HL-60/S4 treated with retinoic acid at 250 ng/mL for 4 days and 3 days (cell line): ENCODE measurements around the gene SIRPD.
"Not testable (repeated sequence)": the region's sequence is repeated elsewhere in the genome, so short reads cannot be mapped to it uniquely, and the experiment has no call there.

Experiments
- in situ Hi-C: fragments of 300-500 bp; cut with MboI; formaldehyde crosslinking; loops from 2 replicates; pipeline ENCODE4 v1.7.0; 2022; ENCODE audit warnings: low sequenced_read_pairs

The SIRPD gene

DNA sequence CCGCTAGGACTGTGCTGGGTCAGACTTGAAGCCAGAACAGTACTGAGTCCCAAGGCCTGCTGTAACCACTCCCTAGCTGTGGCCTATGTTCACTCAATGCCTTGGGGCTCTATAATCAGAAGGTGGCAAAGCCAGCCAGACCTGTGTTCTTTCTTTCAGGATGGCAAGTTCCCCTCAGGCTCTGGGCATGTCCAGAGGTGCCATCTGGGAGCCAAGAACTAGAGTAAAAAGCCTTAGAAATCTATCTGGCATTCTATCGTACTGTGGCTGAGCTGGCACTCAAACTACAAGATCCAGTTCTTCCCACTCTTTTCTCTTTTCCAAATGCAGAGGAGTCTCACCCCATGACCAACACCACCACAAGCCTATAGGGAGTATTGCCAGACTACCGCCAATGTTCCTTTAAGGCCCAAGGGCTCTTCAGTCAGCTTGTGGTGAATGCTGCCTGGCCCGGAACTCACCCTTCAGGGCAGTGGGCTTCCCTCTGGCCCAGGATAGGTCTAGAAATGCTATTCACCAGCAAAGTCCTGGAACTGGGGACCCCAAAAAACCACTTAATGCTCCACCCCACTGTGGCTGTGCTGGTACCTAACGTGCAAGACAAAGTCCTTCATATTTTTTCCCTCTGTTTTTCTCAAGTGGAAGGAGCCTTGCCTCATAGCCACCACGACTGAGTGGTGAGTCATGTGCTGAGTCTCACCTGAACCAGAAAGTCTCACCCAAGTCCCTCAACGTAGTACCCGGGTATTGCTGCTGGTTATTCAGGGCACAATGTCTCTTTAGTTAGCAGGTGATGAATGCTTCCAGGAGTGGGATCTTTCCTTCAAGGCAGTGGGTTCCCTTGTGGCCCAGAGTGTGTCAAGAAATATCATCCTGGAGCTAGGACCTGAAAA, 57.7 kb downstream of the SIRPD start:
- in situ Hi-C loops, result no loop called here

DNA sequence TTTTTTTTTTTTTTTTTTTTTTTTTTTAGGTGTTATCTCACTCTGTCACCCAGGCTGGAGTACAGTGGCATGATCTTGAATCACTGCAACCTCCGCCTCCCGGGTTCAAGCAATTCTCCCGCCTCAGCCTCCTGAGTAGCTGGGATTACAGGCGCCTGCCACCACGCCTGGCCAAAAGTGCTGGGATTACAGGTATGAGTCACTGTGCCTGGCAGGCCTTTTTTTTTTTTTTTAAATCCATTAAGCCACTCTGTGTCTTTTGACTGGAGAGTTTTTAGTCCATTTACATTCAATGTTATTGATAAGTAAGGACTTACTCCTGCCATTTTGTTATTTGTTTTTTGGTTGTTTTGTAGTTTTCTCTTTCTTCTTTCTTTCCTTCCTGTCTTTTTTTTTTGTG, 60.1 kb downstream of the SIRPD start:
- in situ Hi-C loops, result not testable (repeated sequence)

DNA sequence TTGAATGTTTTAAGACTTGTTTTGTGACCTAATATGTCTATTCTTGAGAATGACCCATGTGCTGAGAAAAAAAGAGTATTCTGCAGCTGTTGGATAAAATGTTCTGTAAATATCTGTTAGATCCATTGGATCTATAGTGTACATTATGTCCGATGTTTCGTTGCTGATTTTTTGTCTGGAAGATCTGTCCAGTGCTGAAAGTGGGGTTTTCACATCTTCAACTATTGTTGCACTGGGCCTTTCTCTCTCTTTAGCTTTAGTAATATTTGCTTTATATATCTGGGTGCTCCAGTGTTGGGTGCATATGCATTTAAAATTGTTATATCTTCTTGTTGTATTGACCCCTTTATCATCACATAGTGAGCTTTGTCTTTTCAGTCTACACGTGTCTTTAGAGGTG, 60.6 kb downstream of the SIRPD start:
- in situ Hi-C loops, result no loop called here

DNA sequence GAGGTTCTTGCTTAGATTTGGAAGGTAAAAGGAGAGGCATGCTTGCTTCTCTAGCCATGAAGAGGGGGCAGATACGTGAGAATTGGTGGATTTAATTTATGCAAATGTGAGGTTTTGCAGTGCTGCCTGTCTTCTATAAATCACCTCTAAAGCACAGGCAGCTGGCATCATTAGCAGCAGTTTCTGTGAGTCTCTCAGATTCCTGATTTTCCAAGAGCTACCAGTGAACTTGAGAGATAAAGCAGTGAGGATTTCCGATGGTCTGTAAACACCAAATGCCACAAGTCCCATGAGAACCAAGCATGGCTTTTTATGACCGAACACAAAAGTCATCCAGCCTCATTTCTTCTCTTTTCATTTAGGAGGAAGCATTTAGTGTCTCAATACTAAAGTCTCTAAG, 63.1 kb downstream of the SIRPD start:
- in situ Hi-C loops, result no loop called here

DNA sequence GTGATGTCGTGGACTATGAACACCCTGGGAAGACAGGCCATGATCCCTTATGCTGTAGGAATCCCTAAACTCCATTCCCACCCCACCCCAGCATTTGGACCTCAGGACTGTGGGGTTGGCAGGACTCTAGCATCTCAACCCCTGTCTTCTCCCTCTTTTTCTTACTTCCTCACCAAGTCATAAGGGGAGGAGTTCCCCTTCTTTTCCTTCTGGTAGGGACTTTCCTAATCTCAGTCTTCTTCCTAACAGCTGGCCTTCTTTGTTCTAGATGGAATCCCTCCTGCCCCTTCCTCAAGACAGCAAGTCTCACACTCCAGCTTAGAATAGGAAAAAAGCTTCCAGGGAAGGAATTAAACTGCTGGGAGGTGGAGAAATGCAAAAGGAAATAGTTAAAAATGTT, 64.0 kb downstream of the SIRPD start:
- in situ Hi-C loops, result no loop called here

- in situ Hi-C loops, result no loop called here
These were observed 65.5 kb downstream of the SIRPD start for GRCh38 chr20:1491860-1492642.

GRCh38 chr20:1491281-1491840, 66.1 kb downstream of the SIRPD start, which contains the start of gene SIRPB2:
Gene SIRPB2, minus strand, starts transcription at chr20:1491420. Its CDS starts 61 bp downstream, at chr20:1491359.
- in situ Hi-C loops, result no loop called here

GRCh38 chr20:1490643-1491195, 66.8 kb downstream of the SIRPD start:
- in situ Hi-C loops, result no loop called here

DNA sequence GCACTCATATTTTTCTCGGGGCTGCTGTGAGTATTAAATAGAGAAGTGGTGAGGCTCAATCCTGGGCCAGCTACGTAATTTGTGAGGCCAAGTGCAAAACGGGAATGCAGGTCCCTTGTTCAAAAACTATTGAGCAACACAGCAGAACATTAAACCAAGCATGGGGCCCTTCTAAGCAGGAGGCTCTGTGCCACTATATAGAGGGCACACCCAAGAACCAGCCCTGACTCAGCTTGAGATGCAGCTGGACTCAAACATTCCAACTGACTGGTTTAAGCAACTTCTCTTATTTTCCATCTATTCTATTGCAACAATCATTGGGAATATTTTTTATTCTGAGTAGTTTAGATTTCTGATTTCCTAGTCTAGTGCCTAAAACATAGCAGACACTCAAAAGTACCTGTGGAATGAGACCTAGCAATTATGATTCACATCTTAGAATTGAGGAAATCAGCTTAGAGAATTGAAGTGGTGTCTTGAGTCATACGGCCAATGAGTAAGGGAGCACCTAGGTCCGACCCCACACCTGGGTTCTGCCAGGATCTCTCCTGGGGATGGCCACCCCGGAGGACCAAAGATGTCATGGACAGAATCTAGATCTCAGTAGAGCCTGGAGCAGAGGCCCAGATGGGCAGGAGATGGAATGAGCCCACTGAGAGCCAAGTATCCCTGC, 67.6 kb downstream of the SIRPD start:
- in situ Hi-C loops, result no loop called here

GRCh38 chr20:1489325-1489724, 68.2 kb downstream of the SIRPD start:
- in situ Hi-C loops, result no loop called here

- in situ Hi-C loops, result no loop called here
These were observed 70.9 kb downstream of the SIRPD start for GRCh38 chr20:1486566-1486965.

DNA sequence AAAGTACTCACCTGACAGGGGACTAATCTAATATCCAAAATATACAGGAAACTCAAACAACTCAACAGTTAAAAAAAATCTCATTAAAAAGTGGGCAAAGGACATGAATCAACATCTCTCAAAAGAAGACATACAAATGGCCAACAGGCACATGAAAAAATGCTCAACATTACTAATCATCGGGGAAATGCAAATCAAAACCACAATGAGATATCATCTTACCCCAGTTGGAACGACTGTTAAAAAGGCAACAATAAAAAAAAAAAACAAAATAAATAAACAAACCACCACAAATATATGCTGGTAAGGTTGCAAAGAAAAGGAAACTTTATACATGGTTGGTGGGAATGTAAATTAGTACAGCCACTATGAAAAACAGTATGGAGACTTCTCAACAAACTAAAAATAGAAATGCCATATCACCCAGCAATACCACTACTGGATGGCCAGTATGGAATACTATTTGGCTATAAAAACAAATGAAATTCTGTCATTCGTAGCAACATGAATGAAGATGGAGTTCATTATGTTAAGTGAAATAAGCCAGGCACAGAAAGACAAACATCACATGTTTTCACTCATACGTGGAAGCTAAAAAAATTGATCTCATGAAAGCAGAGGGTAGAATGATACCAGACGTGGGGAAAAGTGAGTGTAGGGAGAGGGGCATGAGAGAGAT, 72.9 kb downstream of the SIRPD start:
- in situ Hi-C loops, result no loop called here
